ENCODE results near the gene HMGN3. TPM values are rescaled to one million over a fixed set of nuclear protein-coding genes. Genes with fewer than 3 reads are reported as not detected.

HMGN3 gene
- total RNA-seq, 1 experiment from 2014 or later, result 183 TPM

DNA sequence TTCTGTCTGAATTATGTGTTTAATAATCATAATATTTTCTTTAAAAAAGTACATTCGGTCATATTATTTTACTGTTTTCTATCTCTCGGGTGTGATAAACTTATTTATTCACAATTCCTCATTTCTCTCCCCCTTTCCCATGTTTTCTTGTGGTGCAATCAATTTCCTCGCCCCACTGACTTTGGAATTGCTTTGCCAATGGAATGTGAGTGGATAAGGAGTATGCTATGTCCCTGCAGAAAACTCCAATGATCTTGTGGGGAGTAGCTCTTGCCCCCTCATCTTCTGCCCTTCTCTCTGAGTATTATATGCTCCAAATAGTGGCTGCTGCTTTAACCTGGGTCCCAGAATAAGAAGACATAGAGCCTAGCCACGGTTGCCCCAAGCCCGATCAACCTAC is 64.1 kb downstream of the HMGN3 start:
- Histone ChIP-seq H3K9me3 (ENCODE audit: control insufficient read depth, low read depth, low read length) (no peaks in the 10 kb centered on the region), H2BK120ac (ENCODE audit: low read depth, low read length, poor library complexity, severe bottlenecking) (no peak overlapping the region), H3K23me2 (ENCODE audit: insufficient read length, low read depth, low read length, poor library complexity, severe bottlenecking) (no peaks in the 10 kb centered on the region), H2BK5ac (ENCODE audit: insufficient read length, low read length) (no peak overlapping the region), H3K4me2 (ENCODE audit: insufficient read depth, insufficient read length, low read length) (no peak overlapping the region), H2AK5ac (ENCODE audit: insufficient read length, low read length) (no peak overlapping the region), H3K4ac (ENCODE audit: low read depth, low read length) (no peak overlapping the region), H2AFZ (ENCODE audit: low read length) (no peak overlapping the region), H4K20me1 (ENCODE audit: control insufficient read depth, insufficient read depth, insufficient read length) (no peaks in the 10 kb centered on the region), H4K91ac (ENCODE audit: insufficient read length, low read depth, low read length) (no peak overlapping the region), H3K18ac (ENCODE audit: insufficient read length, low read depth, low read length) (no peak overlapping the region), H3K79me1 (ENCODE audit: insufficient read depth, low read depth, low read length, poor library complexity, severe bottlenecking) (no peaks in the 10 kb centered on the region), H4K5ac (ENCODE audit: insufficient read length, low read depth, low read length) (no peak overlapping the region), H3K4me1 (ENCODE audit: insufficient read depth, low read length) (no peaks in the 10 kb centered on the region; the same call in 1 of the 2 replicates), H3K9ac (ENCODE audit: extremely low read depth, insufficient read length, low read length) (no peak overlapping the region), H3K14ac (ENCODE audit: insufficient read depth, low read length) (no peak overlapping the region), H3K27ac (ENCODE audit: insufficient read length, low read depth, low read length) (no peak overlapping the region), H2BK15ac (ENCODE audit: low read depth, low read length) (no peak overlapping the region), H3K79me2 (ENCODE audit: insufficient read depth, low read length) (no peaks in the 10 kb centered on the region), H3K23ac (ENCODE audit: insufficient read length, low read depth, low read length) (no peak overlapping the region), H3K27me3 (ENCODE audit: insufficient read depth, low read length) (no peaks in the 10 kb centered on the region), H3K56ac (ENCODE audit: insufficient read length, low read depth, low read length) (no peak overlapping the region), H2BK20ac (ENCODE audit: low read depth, low read length, poor library complexity, severe bottlenecking) (no peak overlapping the region), H4K8ac (replicated peaks; ENCODE audit: insufficient read length, low read depth, low read length) (no peak overlapping the region), H2BK12ac (ENCODE audit: insufficient read length, low read depth, low read length) (no peak overlapping the region), H3T11ph (ENCODE audit: low read length) (no peak overlapping the region)
- Mint-ChIP-seq H3K36me3 (ENCODE audit: insufficient read depth in 1 of 3, low read depth in 3 of 3) (no peaks in the 10 kb centered on the region), H3K27ac (peak overlapping the region; percentile 6 to 56 (median 51); a peak in 4 of 7 replicates), H3K4me3 (no peak overlapping the region), H3K9me3 (no peaks in the 10 kb centered on the region), H3K4me1 (peaks cover 12 to 15% of the 10 kb centered on the region in 2 experiments), H3K27me3 (ENCODE audit: low read depth) (no peaks in the 10 kb centered on the region)
- DNase-seq, result no peak
- no CpG with 5 or more reads among the region's 5 CpGs for WGBS (ENCODE audit: extremely low coverage, insufficient read length, low lambda C conversion rate)
- TF ChIP-seq, protein P1, sequence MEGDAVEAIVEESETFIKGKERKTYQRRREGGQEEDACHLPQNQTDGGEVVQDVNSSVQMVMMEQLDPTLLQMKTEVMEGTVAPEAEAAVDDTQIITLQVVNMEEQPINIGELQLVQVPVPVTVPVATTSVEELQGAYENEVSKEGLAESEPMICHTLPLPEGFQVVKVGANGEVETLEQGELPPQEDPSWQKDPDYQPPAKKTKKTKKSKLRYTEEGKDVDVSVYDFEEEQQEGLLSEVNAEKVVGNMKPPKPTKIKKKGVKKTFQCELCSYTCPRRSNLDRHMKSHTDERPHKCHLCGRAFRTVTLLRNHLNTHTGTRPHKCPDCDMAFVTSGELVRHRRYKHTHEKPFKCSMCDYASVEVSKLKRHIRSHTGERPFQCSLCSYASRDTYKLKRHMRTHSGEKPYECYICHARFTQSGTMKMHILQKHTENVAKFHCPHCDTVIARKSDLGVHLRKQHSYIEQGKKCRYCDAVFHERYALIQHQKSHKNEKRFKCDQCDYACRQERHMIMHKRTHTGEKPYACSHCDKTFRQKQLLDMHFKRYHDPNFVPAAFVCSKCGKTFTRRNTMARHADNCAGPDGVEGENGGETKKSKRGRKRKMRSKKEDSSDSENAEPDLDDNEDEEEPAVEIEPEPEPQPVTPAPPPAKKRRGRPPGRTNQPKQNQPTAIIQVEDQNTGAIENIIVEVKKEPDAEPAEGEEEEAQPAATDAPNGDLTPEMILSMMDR (conservative IDR thresholded peaks at IDR 0.05), result no peak

Measured in H9 (cell line).